ENCODE results near the gene KTN1. TPM values are rescaled to one million over a fixed set of nuclear protein-coding genes. Genes with fewer than 3 reads are reported as not detected.
A peak's percentile ranks its signal among the peaks of the same experiment; 100 is the strongest.

The KTN1 gene
- total RNA-seq, 1 donor = 210 TPM

GRCh38 chr14:55582746-55583145 lies 2.7 kb downstream of the KTN1 start:
- H3K4me3 ChIP-seq (ENCODE audit: low read depth, low read length) = no peak overlapping the region
- no peak for TF ChIP-seq CTCF (IDR thresholded peaks at IDR 0.05; ENCODE audit: insufficient read depth, low read length)
- DNase-seq (ENCODE audit: low read depth) = no peak

- no peak for DNase-seq (ENCODE audit: low read depth)
- TF ChIP-seq CTCF (IDR thresholded peaks at IDR 0.05; ENCODE audit: insufficient read depth, low read length) = no peak
- H3K4me3 ChIP-seq (ENCODE audit: low read depth, low read length) = no peak overlapping the region
Observed at GRCh38 chr14:55583942-55584468, 4.0 kb downstream of the KTN1 start.

- TF ChIP-seq CTCF (IDR thresholded peaks at IDR 0.05; ENCODE audit: insufficient read depth, low read length) = no peak
- H3K4me3 ChIP-seq (ENCODE audit: low read depth, low read length) = no peak overlapping the region
- peak; percentile 50 for DNase-seq (ENCODE audit: low read depth)
Observed at GRCh38 chr14:55585854-55586253, 5.8 kb downstream of the KTN1 start.

GRCh38 chr14:55586411-55586810 lies 6.4 kb downstream of the KTN1 start:
- TF ChIP-seq CTCF (IDR thresholded peaks at IDR 0.05; ENCODE audit: insufficient read depth, low read length) = no peak
- DNase-seq (ENCODE audit: low read depth) = no peak
- no peak overlapping the region for H3K4me3 ChIP-seq (ENCODE audit: low read depth, low read length)

- DNase-seq (ENCODE audit: low read depth) = no peak
- no peak overlapping the region for H3K4me3 ChIP-seq (ENCODE audit: low read depth, low read length)
- TF ChIP-seq CTCF (IDR thresholded peaks at IDR 0.05; ENCODE audit: insufficient read depth, low read length) = no peak
Observed at GRCh38 chr14:55587847-55588246, 7.8 kb downstream of the KTN1 start.

GRCh38 chr14:55588259-55588699 lies 8.3 kb downstream of the KTN1 start:
- peak; percentile 45 for DNase-seq (ENCODE audit: low read depth)
- no peak for TF ChIP-seq CTCF (IDR thresholded peaks at IDR 0.05; ENCODE audit: insufficient read depth, low read length)
- no peak overlapping the region for H3K4me3 ChIP-seq (ENCODE audit: low read depth, low read length)

GRCh38 chr14:55589171-55589570 lies 9.2 kb downstream of the KTN1 start:
- no peak for DNase-seq (ENCODE audit: low read depth)
- H3K4me3 ChIP-seq (ENCODE audit: low read depth, low read length) = no peak overlapping the region
- TF ChIP-seq CTCF (IDR thresholded peaks at IDR 0.05; ENCODE audit: insufficient read depth, low read length) = no peak

All from fibroblast of the aortic adventitia (primary cell).